Measurements from ENCODE around the gene ACSM4.
"Not testable (repeated sequence)": the region's sequence is repeated elsewhere in the genome, so short reads cannot be mapped to it uniquely, and the experiment has no call there.

ACSM4 gene

GRCh38 chr12:7303772-7304171 is at the start of gene ACSM4:
Gene ACSM4 (plus strand): TSS chr12:7304072. CDS start chr12:7304332, 260 bp downstream.
- DNase-seq (ENCODE audit: low spot score): no peak

GRCh38 chr12:7259060-7259459 is 44.8 kb upstream of the ACSM4 start:
- DNase-seq (ENCODE audit: low spot score): no peak

- DNase-seq (ENCODE audit: low spot score): no peak
These were observed 39.3 kb upstream of the ACSM4 start for GRCh38 chr12:7264538-7264937.

GRCh38 chr12:7265251-7265650 is 38.6 kb upstream of the ACSM4 start:
- DNase-seq (ENCODE audit: low spot score): no peak

GRCh38 chr12:7269273-7269672 is 34.6 kb upstream of the ACSM4 start:
- DNase-seq (ENCODE audit: low spot score): no peak

GRCh38 chr12:7271893-7272514 is 31.9 kb upstream of the ACSM4 start:
- no peak for DNase-seq (ENCODE audit: low spot score)

- not testable (repeated sequence) for DNase-seq (ENCODE audit: low spot score)
These were observed 28.4 kb upstream of the ACSM4 start for GRCh38 chr12:7275482-7275881.

GRCh38 chr12:7282844-7283243 is 21.0 kb upstream of the ACSM4 start:
- DNase-seq (ENCODE audit: low spot score): no peak

GRCh38 chr12:7289743-7290142 is 14.1 kb upstream of the ACSM4 start:
- DNase-seq (ENCODE audit: low spot score): peak; percentile 25

GRCh38 chr12:7290588-7290987 is 13.3 kb upstream of the ACSM4 start:
- DNase-seq (ENCODE audit: low spot score): not testable (repeated sequence)

- DNase-seq (ENCODE audit: low spot score): no peak
These were observed 11.6 kb upstream of the ACSM4 start for GRCh38 chr12:7292300-7292699.

- DNase-seq (ENCODE audit: low spot score): no peak
These were observed 10.2 kb upstream of the ACSM4 start for GRCh38 chr12:7293670-7294069.

- no peak for DNase-seq (ENCODE audit: low spot score)
These were observed 8.3 kb upstream of the ACSM4 start for GRCh38 chr12:7295529-7295928.

GRCh38 chr12:7297865-7298264 is 6.0 kb upstream of the ACSM4 start:
- DNase-seq (ENCODE audit: low spot score): no peak

GRCh38 chr12:7302266-7302986 is 1.4 kb upstream of the ACSM4 start:
- no peak for DNase-seq (ENCODE audit: low spot score)

- no peak for DNase-seq (ENCODE audit: low spot score)
These were observed 642 bp upstream of the ACSM4 start for GRCh38 chr12:7303230-7303629.

GRCh38 chr12:7304456-7304855 is 584 bp downstream of the ACSM4 start:
- no peak for DNase-seq (ENCODE audit: low spot score)

- no peak for DNase-seq (ENCODE audit: low spot score)
These were observed 6.2 kb downstream of the ACSM4 start for GRCh38 chr12:7310070-7310469.

GRCh38 chr12:7319930-7320329 is 16.1 kb downstream of the ACSM4 start:
- peak; percentile 24 for DNase-seq (ENCODE audit: low spot score)

GRCh38 chr12:7321624-7322023 is 17.8 kb downstream of the ACSM4 start:
- no peak for DNase-seq (ENCODE audit: low spot score)

GRCh38 chr12:7322599-7322998 is 18.7 kb downstream of the ACSM4 start:
- DNase-seq (ENCODE audit: low spot score): no peak

GRCh38 chr12:7324176-7324575 is 20.3 kb downstream of the ACSM4 start:
- DNase-seq (ENCODE audit: low spot score): no peak

GRCh38 chr12:7327918-7328317 is 24.0 kb downstream of the ACSM4 start:
- no peak for DNase-seq (ENCODE audit: low spot score)

GRCh38 chr12:7337790-7338189 is 33.9 kb downstream of the ACSM4 start:
- DNase-seq (ENCODE audit: low spot score): not testable (repeated sequence)
